GM12878 (cell line): ENCODE data around the gene SRSF9. TPM values are rescaled to one million over a fixed set of nuclear protein-coding genes. Genes with fewer than 3 reads are reported as not detected.
A peak's percentile ranks its signal among the peaks of the same experiment; 100 is the strongest.

ENCODE experiments used
- ATAC-seq: fragments of 200-7000 bp; cut with Tn5 transposase; 3 replicates; pipeline ENCODE4 v1.9.1; 2020; ENCODE audit warnings: mild to moderate bottlenecking, moderate library complexity
- BruUV-seq: library from RNA; stranded (reverse); fragments of 400-500 nt; replicated peaks from 2 replicates; lab custom pipeline; 2021; lab: Mats Ljungman, UMichigan
- CTCF ChIA-PET: fragments of 300-600 bp; sonication (Branson Sonifier 250); formaldehyde crosslinking; extraction: SDS; loops from one replicate; lab custom pipeline; 2021; ENCODE audit warnings: inconsistent platforms; lab: Yijun Ruan, JAX
- POLR2A ChIA-PET: fragments of 350-600 bp; formaldehyde crosslinking; extraction: SDS; loops from one replicate; lab custom pipeline; 2021; ENCODE audit warnings: inconsistent platforms; lab: Charles Lee
- RAD21 ChIA-PET: fragments of 300-600 bp; sonication (Branson Sonifier 250); formaldehyde crosslinking; loops from one replicate; lab custom pipeline; 2023; ENCODE audit warnings: antibody characterized with exemption; ENCODE audit not compliant: unreplicated experiment; lab: Charles Lee
- SMC1A ChIA-PET: fragments of 300-600 bp; sonication (Branson Sonifier 250); formaldehyde crosslinking; loops from one replicate; lab custom pipeline; 2023; ENCODE audit not compliant: unreplicated experiment, uncharacterized antibody; lab: Charles Lee
- DNase-seq: peaks from one replicate; pipeline ENCODE4 v3.0.0-alpha.2; 2011; ENCODE audit warnings: low read depth, low spot score
- FAIRE-seq: peaks from 3 replicates; lab custom pipeline; 2011; peaks lifted over from hg19 to GRCh38; lab: Jason Lieb, UNC
- H2AFZ ChIP-seq: 2 replicates; pipeline ENCODE4 v1.6.0; 2011; ENCODE audit warnings: low read depth, low read length, control low read depth; ENCODE audit not compliant: control insufficient read depth
- H3K27ac ChIP-seq: 2 replicates; pipeline ENCODE4 v1.5.1; 2011; ENCODE audit warnings: control low read depth; ENCODE audit not compliant: control insufficient read depth, insufficient read depth
- H3K27me3 ChIP-seq, 2 experiments: replicated peaks in 1 of 2; 2 replicates each; pipeline versions ENCODE4 v1.6.0 to v1.6.1; 2011; ENCODE audit warnings: low read length in 1 of 2; ENCODE audit not compliant: control insufficient read depth in 2 of 2, insufficient read depth in 2 of 2
- H3K36me3 ChIP-seq, 2 experiments: 2 replicates each; pipeline ENCODE4 v1.5.1; 2011; ENCODE audit warnings: low read length in 1 of 2; ENCODE audit not compliant: control insufficient read depth in 2 of 2, insufficient read depth in 2 of 2
- H3K4me1 ChIP-seq: 2 replicates; pipeline ENCODE4 v1.6.1; 2011; ENCODE audit warnings: mild to moderate bottlenecking, low read length, moderate library complexity, mixed read lengths; ENCODE audit not compliant: control insufficient read depth, insufficient read depth
- H3K4me2 ChIP-seq: 2 replicates; pipeline ENCODE4 v1.6.0; 2011; ENCODE audit warnings: control low read depth; ENCODE audit not compliant: control insufficient read depth, insufficient read depth
- H3K4me3 ChIP-seq: fragments of 200-600 bp; sonication (generic); 2 replicates; pipeline ENCODE4 v1.5.1; 2016
- H3K79me2 ChIP-seq: 2 replicates; pipeline ENCODE4 v1.6.0; 2011; ENCODE audit warnings: low read length; ENCODE audit not compliant: control insufficient read depth, insufficient read depth
- H3K9ac ChIP-seq: 2 replicates; pipeline ENCODE4 v1.8.0; 2011; ENCODE audit warnings: low read length, control low read depth, mixed read lengths; ENCODE audit not compliant: control insufficient read depth, insufficient read depth
- H3K9me3 ChIP-seq: replicated peaks from 3 replicates; pipeline ENCODE4 v1.5.1; 2011; ENCODE audit warnings: mild to moderate bottlenecking, low read length; ENCODE audit not compliant: control insufficient read depth, insufficient read depth
- H4K20me1 ChIP-seq: 2 replicates; pipeline ENCODE4 v1.6.0; 2011; ENCODE audit not compliant: control insufficient read depth, insufficient read depth
- BHLHE40 ChIP-seq, 2 experiments: fragments of 450-650 bp in 1 of 2; IDR thresholded peaks; 2 replicates each; pipeline ENCODE4 v1.6.1; 2011 to 2017; ENCODE audit warnings: low read depth in 2 of 2, borderline replicate concordance in 1 of 2, improper control_type of control experiment in 1 of 2, low read length in 1 of 2, mild to moderate bottlenecking in 1 of 2
- CBX5 ChIP-seq: sonication (generic); IDR thresholded peaks from 2 replicates; pipeline ENCODE4 v1.6.1; 2016; ENCODE audit warnings: low read depth, moderate library complexity, mild to moderate bottlenecking, inconsistent platforms
- GATAD2B ChIP-seq: fragments of 450-650 bp; conservative IDR thresholded peaks from 2 replicates; pipeline ENCODE4 v1.6.1; 2017; ENCODE audit warnings: low read depth, mild to moderate bottlenecking, moderate library complexity
- MYB ChIP-seq: fragments of 150-350 bp; IDR thresholded peaks from 2 replicates; pipeline ENCODE4 v1.6.1; 2014; ENCODE audit warnings: mild to moderate bottlenecking, low read depth, low read length, borderline replicate concordance
- NFYA ChIP-seq: IDR thresholded peaks from 2 replicates; pipeline ENCODE4 v1.6.1; 2011; ENCODE audit warnings: low read depth, mild to moderate bottlenecking, low read length, improper control_type of control experiment, borderline replicate concordance
- RAD21 ChIP-seq: IDR thresholded peaks from 2 replicates; pipeline ENCODE4 v1.6.1; 2011; ENCODE audit warnings: mild to moderate bottlenecking, low read depth, low read length, moderate library complexity; ENCODE audit not compliant: insufficient read depth
- WGBS: methylation state at CpG from one replicate; pipeline ENCODE4 v1.1.6; 2016; ENCODE audit warnings: low lambda C conversion rate; ENCODE audit not compliant: insufficient replicate concordance, insufficient coverage; ENCODE audit errors: missing lambda C conversion rate; 5-methylcytosine and 5-hydroxymethylcytosine counted together
- in situ Hi-C: fragments of 300-500 bp; cut with MboI; formaldehyde crosslinking; loops from 9 replicates; pipeline ENCODE4 v1.14.3; 2018; ENCODE audit warnings: mixed read lengths
- intact Hi-C: fragments of 100-400 bp; cut with micrococcal nuclease; formaldehyde crosslinking; loops from one replicate; pipeline ENCODE4 v1.14.2; 2022; ENCODE audit not compliant: unreplicated experiment
- polyA plus RNA-seq, 11 experiments: library from polyadenylated mRNA; depleted of rRNA in 4 of 11; unstranded in 6 of 11; stranded (reverse) in 5 of 11; fragments of >200 nt; fragmentation: Nextera tagmentation in 4 of 11; fragmentation: Illumina TruSeq in 1 of 11; extraction: Ambion mirVana in 4 of 11; extraction: Trizol in 1 of 11; gene quantifications; 1 replicate in 1 of 11; 2 replicates in 10 of 11; pipeline versions ENCODE4 v1.2.1 to v1.2.3, GENCODE V29; 2011 to 2016; ENCODE audit warnings: inconsistent platforms in 2 of 11, missing spikeins in 2 of 11, low read depth in 1 of 11
- total RNA-seq, 4 experiments: library from RNA; depleted of rRNA in 3 of 4; stranded (reverse); fragments of >200 nt in 3 of 4; fragmentation: Illumina TruSeq in 1 of 4; extraction: Trizol in 1 of 4; gene quantifications; 2 replicates each; pipeline versions ENCODE4 v1.2.1 to v1.2.3, GENCODE V29; 2013 to 2021
- TF ChIP-seq, protein P1 (sequence below), 3 experiments: IDR thresholded peaks in 2 of 3; conservative IDR thresholded peaks in 1 of 3; 2 replicates each; pipeline ENCODE4 v1.5.1; 2011; ENCODE audit warnings: low read depth in 3 of 3, low read length in 3 of 3, mild to moderate bottlenecking in 3 of 3, control low read depth in 2 of 3, moderate library complexity in 2 of 3, inconsistent platforms in 1 of 3, mixed read lengths in 1 of 3; ENCODE audit not compliant: control insufficient read depth in 2 of 3, insufficient read depth in 1 of 3; ENCODE audit errors: extremely low read depth in 1 of 3

SRSF9 gene
- total and polyA plus RNA-seq, 10 of the 15 experiments (the other 5 are each of a cell fraction or from before 2014, with no cell fraction given) = 56.2 to 510 (median 186) TPM

DNA sequence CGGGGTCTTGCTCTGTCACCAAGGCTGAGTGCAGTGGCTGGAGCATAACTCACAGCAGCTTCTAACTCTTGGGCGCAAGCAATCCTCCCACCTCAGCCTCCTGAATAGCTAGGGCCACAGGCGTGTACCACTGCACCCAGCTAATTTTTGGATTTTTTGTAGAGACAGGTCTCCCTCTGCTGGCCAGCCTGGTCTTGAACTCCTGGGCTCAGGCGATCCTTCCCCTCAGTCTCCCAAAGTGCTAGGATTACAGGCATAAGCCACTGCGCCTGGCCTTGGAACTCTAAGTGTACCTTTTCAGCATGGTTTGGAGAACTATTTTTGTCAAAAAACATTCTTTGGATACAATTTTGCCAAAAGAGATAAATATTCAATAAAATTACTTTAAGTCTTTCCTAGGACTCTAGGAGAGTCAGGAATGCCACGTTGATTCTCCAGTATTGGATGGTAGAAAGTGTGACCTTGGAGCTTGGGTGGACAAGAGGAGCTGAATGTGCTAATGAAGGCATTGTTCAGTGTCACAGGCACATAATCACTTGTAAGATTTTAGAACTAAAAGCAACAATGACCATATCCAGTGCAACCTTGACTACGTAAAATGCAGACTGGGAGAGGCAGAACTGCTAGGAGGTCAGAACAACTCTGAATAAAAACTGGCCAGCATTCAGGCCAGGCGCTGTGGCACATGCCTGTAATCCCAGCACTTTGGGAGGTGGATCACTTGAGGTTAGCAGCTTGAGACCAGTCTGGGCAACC lies 2.8 kb downstream of the SRSF9 start:
- SMC1A ChIA-PET = interaction anchor here (0.8 to 2.7 kb wide), 7 partner anchors 15 to 112 kb away, joined by 3 to 6 read pairs (median 3); partner anchors contain the start of gene DYNLL1
- RAD21 ChIA-PET = interaction anchor here (0.6 to 1.0 kb wide), 4 partner anchors 26 to 43 kb away, joined by 3 read pairs; partner anchors contain the start of gene DYNLL1
- Histone ChIP-seq H4K20me1 (peaks cover 10% of the 10 kb centered on the region), H3K9ac (no peak overlapping the region), H2AFZ (no peak overlapping the region), H3K27ac (no peak overlapping the region), H3K27me3 (no peaks in the 10 kb centered on the region), H3K4me3 (no peak overlapping the region), H3K9me3 (no peaks in the 10 kb centered on the region), H3K4me1 (peaks cover 12% of the 10 kb centered on the region), H3K4me2 (peak overlapping the region; percentile 57), H3K79me2 (peaks cover 49% of the 10 kb centered on the region), H3K36me3 (peaks cover 17 to 34% of the 10 kb centered on the region in 2 experiments)
- intact Hi-C loops = no loop called here
- FAIRE-seq (no peak), DNase-seq (no peak), ATAC-seq (peak; percentile 32)
- in situ Hi-C loops = no loop called here
- POLR2A ChIA-PET = interaction anchor here (1.0 to 1.5 kb wide), 2 partner anchors 9 to 28 kb away, joined by 3 to 4 read pairs; no protein-coding TSS in a partner anchor
- WGBS = 55% methylated on average over 8 of the region's 8 CpGs
- TF ChIP-seq CBX5 (no peak), BHLHE40 (IDR thresholded peaks at IDR 0.05; ENCODE audit: borderline replicate concordance in 1 of 2, low read depth in 2 of 2, low read length in 1 of 2) (no peak), RAD21 (peak; percentile 39), GATAD2B (no peak), MYB (no peak), NFYA (no peak)
- TF ChIP-seq, protein P1, sequence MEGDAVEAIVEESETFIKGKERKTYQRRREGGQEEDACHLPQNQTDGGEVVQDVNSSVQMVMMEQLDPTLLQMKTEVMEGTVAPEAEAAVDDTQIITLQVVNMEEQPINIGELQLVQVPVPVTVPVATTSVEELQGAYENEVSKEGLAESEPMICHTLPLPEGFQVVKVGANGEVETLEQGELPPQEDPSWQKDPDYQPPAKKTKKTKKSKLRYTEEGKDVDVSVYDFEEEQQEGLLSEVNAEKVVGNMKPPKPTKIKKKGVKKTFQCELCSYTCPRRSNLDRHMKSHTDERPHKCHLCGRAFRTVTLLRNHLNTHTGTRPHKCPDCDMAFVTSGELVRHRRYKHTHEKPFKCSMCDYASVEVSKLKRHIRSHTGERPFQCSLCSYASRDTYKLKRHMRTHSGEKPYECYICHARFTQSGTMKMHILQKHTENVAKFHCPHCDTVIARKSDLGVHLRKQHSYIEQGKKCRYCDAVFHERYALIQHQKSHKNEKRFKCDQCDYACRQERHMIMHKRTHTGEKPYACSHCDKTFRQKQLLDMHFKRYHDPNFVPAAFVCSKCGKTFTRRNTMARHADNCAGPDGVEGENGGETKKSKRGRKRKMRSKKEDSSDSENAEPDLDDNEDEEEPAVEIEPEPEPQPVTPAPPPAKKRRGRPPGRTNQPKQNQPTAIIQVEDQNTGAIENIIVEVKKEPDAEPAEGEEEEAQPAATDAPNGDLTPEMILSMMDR (IDR thresholded peaks at IDR 0.05 in 2 of 3, conservative IDR thresholded peaks at IDR 0.05 in 1 of 3; ENCODE audit: control insufficient read depth in 2 of 3, extremely low read depth in 1 of 3, insufficient read depth in 1 of 3, low read depth in 3 of 3, low read length in 3 of 3) = peak; percentile 46 to 60 (median 50)
- BruUV-seq = no TSS peak
- CTCF ChIA-PET = interaction anchor here (0.6 to 5.9 kb wide), 21 partner anchors 9 to 333 kb away, joined by 3 to 39 read pairs (median 5); partner anchors contain the start of genes COX6A1, DYNLL1 and POP5
